ENCODE measurements around the gene CALM1. TPM values are rescaled to one million over a fixed set of nuclear protein-coding genes. Genes with fewer than 3 reads are reported as not detected.

The CALM1 gene
- total RNA-seq (ENCODE audit: unreplicated experiment), result 590 TPM
- long read RNA-seq, full-length matches to known transcripts, result 858 of 900 reads
- long read RNA-seq, partial matches to known transcripts, result 8 of 900 reads
- long read RNA-seq, other reads (novel, unspliced or antisense), result 34 of 900 reads

- peak; percentile 97 for DNase-seq
- Mint-ChIP-seq H3K4me3 (ENCODE audit: unreplicated experiment) (peak within 1 kb of the TSS; percentile 97), H3K4me1 (ENCODE audit: low read depth, unreplicated experiment) (peaks cover 17% of the 10 kb centered on the region), H3K27me3 (ENCODE audit: unreplicated experiment) (peaks cover 10% of the 10 kb centered on the region), H3K36me3 (ENCODE audit: unreplicated experiment) (no peaks in the 10 kb centered on the region), H3K9me3 (ENCODE audit: unreplicated experiment) (peaks cover 14% of the 10 kb centered on the region), H3K27ac (ENCODE audit: unreplicated experiment) (peak within 1 kb of the TSS; percentile 98)
- TF ChIP-seq CTCF (IDR thresholded peaks at IDR 0.05; ENCODE audit: partially characterized antibody, unreplicated experiment), result no peak
These were observed at the start of gene CALM1 for GRCh38 chr14:90396341-90397339. Gene CALM1, plus strand, starts transcription at chr14:90397029. Its CDS starts 202 bp downstream, at chr14:90397231.

- no peak for DNase-seq
- H3K27me3 Mint-ChIP-seq (ENCODE audit: unreplicated experiment), result no peaks in the 10 kb centered on the region
These were observed 48.6 kb upstream of the CALM1 start for GRCh38 chr14:90348270-90348669.

GRCh38 chr14:90349739-90350138 lies 47.1 kb upstream of the CALM1 start:
- H3K4me1 Mint-ChIP-seq (ENCODE audit: low read depth, unreplicated experiment), result peaks cover 2% of the 10 kb centered on the region

More at GRCh38 chr14:90348270-90348669, 48.6 kb upstream of the CALM1 start:
- Mint-ChIP-seq H3K9me3 (ENCODE audit: unreplicated experiment) (no peaks in the 10 kb centered on the region), H3K4me3 (ENCODE audit: unreplicated experiment) (no peak overlapping the region), H3K4me1 (ENCODE audit: low read depth, unreplicated experiment) (peaks cover 10% of the 10 kb centered on the region), H3K36me3 (ENCODE audit: unreplicated experiment) (no peaks in the 10 kb centered on the region), H3K27ac (ENCODE audit: unreplicated experiment) (no peak overlapping the region)
- no peak for TF ChIP-seq CTCF (IDR thresholded peaks at IDR 0.05; ENCODE audit: partially characterized antibody, unreplicated experiment)

GRCh38 chr14:90354551-90355298 lies 42.1 kb upstream of the CALM1 start:
- Mint-ChIP-seq H3K27ac (ENCODE audit: unreplicated experiment) (no peak overlapping the region), H3K4me3 (ENCODE audit: unreplicated experiment) (no peak overlapping the region), H3K27me3 (ENCODE audit: unreplicated experiment) (no peaks in the 10 kb centered on the region), H3K4me1 (ENCODE audit: low read depth, unreplicated experiment) (no peaks in the 10 kb centered on the region), H3K36me3 (ENCODE audit: unreplicated experiment) (no peaks in the 10 kb centered on the region), H3K9me3 (ENCODE audit: unreplicated experiment) (no peaks in the 10 kb centered on the region)
- TF ChIP-seq CTCF (IDR thresholded peaks at IDR 0.05; ENCODE audit: partially characterized antibody, unreplicated experiment), result no peak
- DNase-seq, result no peak

More at GRCh38 chr14:90349739-90350138, 47.1 kb upstream of the CALM1 start:
- no peak for DNase-seq
- no peak overlapping the region for H3K27ac Mint-ChIP-seq (ENCODE audit: unreplicated experiment)
- no peaks in the 10 kb centered on the region for H3K36me3 Mint-ChIP-seq (ENCODE audit: unreplicated experiment)
- no peak overlapping the region for H3K4me3 Mint-ChIP-seq (ENCODE audit: unreplicated experiment)
- no peaks in the 10 kb centered on the region for H3K27me3 Mint-ChIP-seq (ENCODE audit: unreplicated experiment)
- no peaks in the 10 kb centered on the region for H3K9me3 Mint-ChIP-seq (ENCODE audit: unreplicated experiment)
- no peak for TF ChIP-seq CTCF (IDR thresholded peaks at IDR 0.05; ENCODE audit: partially characterized antibody, unreplicated experiment)

All from glutamatergic neuron (in vitro differentiated cells).